Ascending aorta (tissue), 2 donors: ENCODE data around the gene TAB2. TPM values are rescaled to one million over a fixed set of nuclear protein-coding genes. Genes with fewer than 3 reads are reported as not detected.

Experiments
- DNase-seq, 2 donors: peaks; one replicate each; pipeline ENCODE4 v3.0.0-alpha.2; 2019; ENCODE audit warnings: low spot score in 2 of 2
- H3K27ac ChIP-seq, 2 donors: fragments of 200-600 bp; sonication (generic); one replicate each; pipeline ENCODE4 v1.5.1; 2016 to 2017; ENCODE audit warnings: mild to moderate bottlenecking in 1 of 2
- H3K27me3 ChIP-seq: fragments of 200-600 bp; sonication (generic); one replicate; pipeline ENCODE4 v1.5.1; 2017
- H3K36me3 ChIP-seq, 2 donors: fragments of 200-600 bp; sonication (generic); one replicate each; pipeline ENCODE4 v1.5.1; 2016
- H3K4me1 ChIP-seq, 2 donors: fragments of 200-600 bp; sonication (generic); one replicate each; pipeline ENCODE4 v1.5.1; 2016 to 2017; ENCODE audit warnings: mild to moderate bottlenecking in 1 of 2
- H3K4me3 ChIP-seq, 2 donors: fragments of 200-600 bp; sonication (generic); one replicate each; pipeline ENCODE4 v1.5.1; 2016 to 2017; ENCODE audit warnings: mild to moderate bottlenecking in 1 of 2
- H3K9me3 ChIP-seq, 2 donors: fragments of 200-600 bp; sonication (generic); one replicate each; pipeline ENCODE4 v1.5.1; 2016
- intact Hi-C: fragments of 100-400 bp; cut with DNase I; formaldehyde crosslinking; loops from one replicate; pipeline ENCODE4 v1.15.1; 2023
- total RNA-seq: library from RNA; depleted of rRNA; stranded (reverse); fragments of >200 nt; gene quantifications from one replicate; pipeline ENCODE4 v1.1.0, GENCODE V29; 2016
- TF ChIP-seq, protein P1 (sequence below), 3 experiments: fragments of 200-600 bp in 2 of 3; fragments of 450-650 bp in 1 of 3; sonication (generic) in 2 of 3; IDR thresholded peaks; one replicate each; pipeline ENCODE4 v1.5.1; 2016 to 2019; ENCODE audit warnings: antibody characterized with exemption in 3 of 3, mild to moderate bottlenecking in 1 of 3, moderate library complexity in 1 of 3

The TAB2 gene
- total RNA-seq, 1 donor from 2014 or later = 55.2 TPM

DNA sequence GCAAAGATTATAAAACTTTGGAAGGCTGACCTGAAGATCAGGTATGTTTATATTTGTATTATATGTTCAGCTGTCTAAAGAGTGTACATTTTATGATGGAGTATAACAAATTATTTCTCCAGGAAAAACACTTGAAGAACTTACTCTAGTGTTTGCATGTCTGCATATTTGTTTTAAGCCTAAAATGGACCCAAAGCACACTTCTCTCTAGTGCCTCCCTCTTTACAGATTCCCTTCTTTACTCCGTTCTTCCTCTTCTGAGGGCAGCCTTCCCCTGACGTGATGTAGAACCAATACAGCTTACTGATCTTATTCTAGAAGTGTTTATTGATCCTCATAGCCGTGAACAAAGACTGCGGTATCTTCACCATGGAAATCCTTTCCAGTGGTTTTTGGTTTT is 96.5 kb downstream of the TAB2 start:
- Histone ChIP-seq H3K4me3 (no peak overlapping the region), H3K36me3 (peaks cover 9 to 22% of the 10 kb centered on the region in 2 donors), H3K27ac (no peak overlapping the region), H3K9me3 (peaks cover 0 to 11% of the 10 kb centered on the region in 2 donors), H3K4me1 (no peaks in the 10 kb centered on the region), H3K27me3 (no peaks in the 10 kb centered on the region)
- intact Hi-C loops = no loop called here
- no peak for DNase-seq
- TF ChIP-seq, protein P1, sequence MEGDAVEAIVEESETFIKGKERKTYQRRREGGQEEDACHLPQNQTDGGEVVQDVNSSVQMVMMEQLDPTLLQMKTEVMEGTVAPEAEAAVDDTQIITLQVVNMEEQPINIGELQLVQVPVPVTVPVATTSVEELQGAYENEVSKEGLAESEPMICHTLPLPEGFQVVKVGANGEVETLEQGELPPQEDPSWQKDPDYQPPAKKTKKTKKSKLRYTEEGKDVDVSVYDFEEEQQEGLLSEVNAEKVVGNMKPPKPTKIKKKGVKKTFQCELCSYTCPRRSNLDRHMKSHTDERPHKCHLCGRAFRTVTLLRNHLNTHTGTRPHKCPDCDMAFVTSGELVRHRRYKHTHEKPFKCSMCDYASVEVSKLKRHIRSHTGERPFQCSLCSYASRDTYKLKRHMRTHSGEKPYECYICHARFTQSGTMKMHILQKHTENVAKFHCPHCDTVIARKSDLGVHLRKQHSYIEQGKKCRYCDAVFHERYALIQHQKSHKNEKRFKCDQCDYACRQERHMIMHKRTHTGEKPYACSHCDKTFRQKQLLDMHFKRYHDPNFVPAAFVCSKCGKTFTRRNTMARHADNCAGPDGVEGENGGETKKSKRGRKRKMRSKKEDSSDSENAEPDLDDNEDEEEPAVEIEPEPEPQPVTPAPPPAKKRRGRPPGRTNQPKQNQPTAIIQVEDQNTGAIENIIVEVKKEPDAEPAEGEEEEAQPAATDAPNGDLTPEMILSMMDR (IDR thresholded peaks at IDR 0.05) = no peak

DNA sequence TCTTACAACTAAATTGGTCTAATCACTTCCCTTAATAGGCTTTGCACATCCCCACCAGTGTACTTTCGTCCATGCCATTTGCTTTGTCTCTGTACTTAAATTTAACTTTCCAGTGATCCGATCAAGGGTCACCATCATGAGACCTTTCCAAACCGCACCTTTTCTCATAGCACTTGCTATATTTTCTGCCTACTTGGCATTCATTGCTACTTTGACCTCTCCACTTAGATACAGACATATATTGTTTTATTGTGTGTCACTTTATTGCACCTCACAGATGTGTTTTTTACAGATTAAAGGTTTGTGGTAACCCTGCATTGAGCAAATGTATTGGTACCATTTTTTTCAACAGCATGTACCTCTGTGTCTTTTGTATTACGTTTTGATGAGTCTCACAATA is 97.3 kb downstream of the TAB2 start:
- DNase-seq = no peak
- intact Hi-C loops = no loop called here
- H3K36me3 ChIP-seq = peaks cover 5 to 17% of the 10 kb centered on the region in 2 donors
- TF ChIP-seq, protein P1 (IDR thresholded peaks at IDR 0.05) = no peak
- H3K4me3 ChIP-seq = no peak overlapping the region
- no peaks in the 10 kb centered on the region for H3K27me3 ChIP-seq
- no peak overlapping the region for H3K27ac ChIP-seq
- H3K9me3 ChIP-seq = peaks cover 0 to 11% of the 10 kb centered on the region in 2 donors
- H3K4me1 ChIP-seq = no peaks in the 10 kb centered on the region

DNA sequence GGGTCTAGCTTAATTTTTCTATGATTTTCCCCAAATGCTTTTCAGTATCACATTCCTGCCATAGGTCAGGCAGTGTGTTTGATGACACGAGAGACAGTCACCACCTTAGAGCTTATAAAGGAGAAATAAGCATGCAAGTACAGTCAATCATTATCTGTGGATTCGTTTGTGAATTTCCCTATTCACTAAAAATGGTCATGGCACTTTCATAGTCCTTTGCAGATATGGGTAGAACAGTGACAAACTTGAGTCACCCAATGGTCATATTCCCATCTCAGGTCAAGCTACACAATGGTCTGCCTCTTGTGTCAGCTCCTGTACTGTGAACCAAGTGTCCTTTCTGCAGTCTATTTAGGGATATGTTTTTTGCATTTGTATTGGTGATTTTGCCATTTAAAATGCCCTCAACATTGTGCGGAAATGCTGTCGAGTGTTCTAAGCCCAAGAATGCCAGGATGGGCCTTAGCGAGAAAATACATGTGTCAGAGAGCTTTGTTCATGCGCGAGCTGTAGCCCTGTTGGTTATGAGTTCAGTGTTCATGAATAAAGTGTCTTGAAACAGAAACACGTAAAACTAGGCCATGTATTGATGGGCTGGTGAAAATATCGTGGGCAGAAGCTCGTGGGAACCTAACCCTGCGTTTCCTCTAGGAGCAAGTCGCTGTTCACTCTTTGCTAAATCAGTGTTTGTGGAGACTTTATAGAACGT is 102.3 kb downstream of the TAB2 start:
- H3K27me3 ChIP-seq = no peaks in the 10 kb centered on the region
- no peak for DNase-seq
- H3K4me3 ChIP-seq = no peak overlapping the region
- TF ChIP-seq, protein P1 (IDR thresholded peaks at IDR 0.05) = no peak
- intact Hi-C loops = no loop called here
- peaks cover 0 to 11% of the 10 kb centered on the region in 2 donors for H3K9me3 ChIP-seq
- H3K27ac ChIP-seq = no peak overlapping the region
- no peaks in the 10 kb centered on the region for H3K36me3 ChIP-seq
- H3K4me1 ChIP-seq = peaks cover 4 to 5% of the 10 kb centered on the region in 2 donors

DNA sequence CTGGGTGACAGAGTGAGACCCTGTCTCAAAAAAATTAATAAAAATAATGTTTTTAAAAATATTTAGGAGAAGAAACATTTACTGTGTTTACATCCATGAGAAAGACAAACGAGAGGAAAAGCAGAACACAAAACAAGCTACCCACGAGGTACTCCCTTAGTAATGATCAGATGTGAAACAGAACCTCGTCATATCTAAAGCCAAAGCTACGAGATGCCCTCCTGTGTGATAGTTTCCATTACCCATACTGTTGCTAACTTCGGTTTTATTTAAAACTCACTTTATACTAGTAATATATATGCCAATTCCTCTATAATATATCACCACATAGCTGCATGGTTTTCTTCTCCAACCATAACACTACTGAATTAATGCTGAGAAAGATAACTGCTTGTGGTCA is 103.6 kb downstream of the TAB2 start:
- H3K27ac ChIP-seq = no peak overlapping the region
- TF ChIP-seq, protein P1 (IDR thresholded peaks at IDR 0.05) = no peak
- H3K4me3 ChIP-seq = no peak overlapping the region
- H3K36me3 ChIP-seq = no peaks in the 10 kb centered on the region
- peaks cover 0 to 7% of the 10 kb centered on the region in 2 donors for H3K9me3 ChIP-seq
- intact Hi-C loops = no loop called here
- no peaks in the 10 kb centered on the region for H3K27me3 ChIP-seq
- no peak for DNase-seq
- H3K4me1 ChIP-seq = peaks cover 4 to 5% of the 10 kb centered on the region in 2 donors

DNA sequence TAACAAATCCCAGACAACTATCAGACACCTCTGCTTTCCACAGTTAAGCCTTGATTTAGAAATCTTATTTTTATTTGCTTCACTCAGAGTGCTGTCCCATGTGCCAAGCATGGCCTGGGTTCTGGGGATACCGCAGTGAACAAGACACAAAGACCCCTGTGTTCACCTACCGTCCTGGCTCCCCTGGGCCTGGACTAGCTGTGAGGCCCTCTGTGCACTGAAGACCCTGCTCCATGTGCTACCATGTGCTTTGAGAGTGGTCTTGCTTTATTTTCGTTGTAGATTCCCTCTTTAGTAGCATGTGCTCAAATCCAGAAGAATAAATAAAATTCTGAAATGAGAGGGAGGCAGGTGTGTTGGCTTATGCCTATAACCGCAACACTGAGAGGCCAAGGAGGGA is 105.1 kb downstream of the TAB2 start:
- Histone ChIP-seq H3K27me3 (no peaks in the 10 kb centered on the region), H3K36me3 (no peaks in the 10 kb centered on the region), H3K4me3 (no peak overlapping the region), H3K9me3 (no peaks in the 10 kb centered on the region), H3K4me1 (peaks cover 4 to 5% of the 10 kb centered on the region in 2 donors), H3K27ac (no peak overlapping the region)
- no peak for DNase-seq
- intact Hi-C loops = no loop called here
- TF ChIP-seq, protein P1 (IDR thresholded peaks at IDR 0.05) = no peak
